Activated CD4-positive, alpha-beta T cell treated with anti-CD3 and anti-CD28 coated beads for 36 hours (primary cell): ENCODE results near the gene BMP7. TPM values are rescaled to one million over a fixed set of nuclear protein-coding genes. Genes with fewer than 3 reads are reported as not detected.

Source experiments
- ATAC-seq: fragments of 200-7000 bp; cut with Tn5 transposase; one replicate; pipeline ENCODE4 v1.10.0; 2021; ENCODE audit warnings: mild to moderate bottlenecking, moderate library complexity
- CTCF ChIA-PET: fragments of 350-600 bp; sonication (Branson Sonifier 250); formaldehyde crosslinking; loops from one replicate; lab custom pipeline; 2021; ENCODE audit warnings: antibody characterized with exemption; lab: Charles Lee
- POLR2A ChIA-PET: fragments of 350-600 bp; sonication (Branson Sonifier 250); formaldehyde crosslinking; loops from one replicate; lab custom pipeline; 2021; ENCODE audit warnings: antibody characterized with exemption, inconsistent platforms; lab: Charles Lee
- DNase-seq: peaks from one replicate; pipeline ENCODE4 v3.0.0-alpha.2; 2020
- H3K27ac Mint-ChIP-seq: one replicate; pipeline ENCODE4 v1.8.0; 2021; ENCODE audit warnings: mixed read lengths
- H3K27me3 Mint-ChIP-seq: one replicate; pipeline ENCODE4 v1.8.0; 2021; ENCODE audit warnings: mixed read lengths
- H3K36me3 Mint-ChIP-seq: one replicate; pipeline ENCODE4 v1.8.0; 2021; ENCODE audit warnings: low read depth, mixed read lengths
- H3K4me1 Mint-ChIP-seq: one replicate; pipeline ENCODE4 v1.8.0; 2021; ENCODE audit warnings: mixed read lengths
- H3K4me3 Mint-ChIP-seq: one replicate; pipeline ENCODE4 v1.8.0; 2021; ENCODE audit warnings: mild to moderate bottlenecking, moderate library complexity, mixed read lengths
- H3K9me3 Mint-ChIP-seq: one replicate; pipeline ENCODE4 v1.8.0; 2021; ENCODE audit warnings: low read depth, mixed read lengths
- intact Hi-C, 2 experiments: fragments of 100-400 bp; cut with DNase I in 1 of 2; cut with micrococcal nuclease in 1 of 2; formaldehyde crosslinking; loops; one replicate each; pipeline versions ENCODE4 v1.14.2 to v1.15.1; 2022 to 2024; cut with DNase I, micrococcal nuclease
- total RNA-seq, 2 experiments: library from RNA; stranded (reverse); gene quantifications; one replicate each; pipeline ENCODE4 v1.2.3, GENCODE V29; 2021

BMP7 gene
- total RNA-seq, 2 experiments from 2014 or later, result 0.41 TPM; not detected in 1

- H3K27me3 Mint-ChIP-seq, result peaks cover 10% of the 10 kb centered on the region
- DNase-seq, result no peak
- no peaks in the 10 kb centered on the region for H3K4me1 Mint-ChIP-seq
- H3K4me3 Mint-ChIP-seq, result no peak overlapping the region
- ChIA-PET CTCF (interaction anchor here (1.2 kb wide), 1 partner anchor 136 kb away, joined by 3 read pairs; no protein-coding TSS in a partner anchor), POLR2A (no interaction called here)
- no peaks in the 10 kb centered on the region for H3K36me3 Mint-ChIP-seq
- intact Hi-C loops, result no loop called here
- no peak for ATAC-seq
- no peaks in the 10 kb centered on the region for H3K9me3 Mint-ChIP-seq
- no peak overlapping the region for H3K27ac Mint-ChIP-seq
Measured at GRCh38 chr20:57213291-57213690, 53.1 kb downstream of the BMP7 start.

GRCh38 chr20:57212534-57213276 lies 53.7 kb downstream of the BMP7 start:
- intact Hi-C loops, result no loop called here
- no peak for ATAC-seq
- H3K27ac Mint-ChIP-seq, result no peak overlapping the region
- no peak for DNase-seq
- H3K9me3 Mint-ChIP-seq, result no peaks in the 10 kb centered on the region
- ChIA-PET POLR2A (no interaction called here), CTCF (interaction anchor here (1.2 kb wide), 1 partner anchor 137 kb away, joined by 3 read pairs; no protein-coding TSS in a partner anchor)
- H3K4me1 Mint-ChIP-seq, result no peaks in the 10 kb centered on the region
- H3K27me3 Mint-ChIP-seq, result peaks cover 10% of the 10 kb centered on the region
- no peak overlapping the region for H3K4me3 Mint-ChIP-seq
- no peaks in the 10 kb centered on the region for H3K36me3 Mint-ChIP-seq

GRCh38 chr20:57211908-57212533 lies 54.4 kb downstream of the BMP7 start:
- ChIA-PET POLR2A (interaction anchor here (0.5 kb wide), 1 partner anchor 359 kb away, joined by 3 read pairs; no protein-coding TSS in a partner anchor), CTCF (no interaction called here)
- Mint-ChIP-seq H3K27me3 (peaks cover 10% of the 10 kb centered on the region), H3K4me3 (no peak overlapping the region), H3K36me3 (no peaks in the 10 kb centered on the region), H3K9me3 (peaks cover 2% of the 10 kb centered on the region), H3K27ac (no peak overlapping the region), H3K4me1 (no peaks in the 10 kb centered on the region)
- DNase-seq (no peak), ATAC-seq (no peak)
- intact Hi-C loops, result no loop called here

- Mint-ChIP-seq H3K4me1 (no peaks in the 10 kb centered on the region), H3K9me3 (peaks cover 5% of the 10 kb centered on the region), H3K36me3 (no peaks in the 10 kb centered on the region), H3K27me3 (peaks cover 10% of the 10 kb centered on the region), H3K27ac (no peak overlapping the region), H3K4me3 (no peak overlapping the region)
- ChIA-PET POLR2A (interaction anchor here (0.5 kb wide), 1 partner anchor 360 kb away, joined by 3 read pairs; no protein-coding TSS in a partner anchor), CTCF (no interaction called here)
- DNase-seq (no peak), ATAC-seq (no peak)
- intact Hi-C loops, result no loop called here
Measured at GRCh38 chr20:57211406-57211805, 55.0 kb downstream of the BMP7 start.

- no peaks in the 10 kb centered on the region for H3K4me1 Mint-ChIP-seq
- H3K27ac Mint-ChIP-seq, result no peak overlapping the region
- ChIA-PET POLR2A (no interaction called here), CTCF (no interaction called here)
- intact Hi-C loops, result no loop called here
- ATAC-seq, result no peak
- H3K27me3 Mint-ChIP-seq, result peaks cover 10% of the 10 kb centered on the region
- H3K36me3 Mint-ChIP-seq, result no peaks in the 10 kb centered on the region
- no peak overlapping the region for H3K4me3 Mint-ChIP-seq
- no peak for DNase-seq
- peaks cover 5% of the 10 kb centered on the region for H3K9me3 Mint-ChIP-seq
Measured at GRCh38 chr20:57210911-57211280, 55.5 kb downstream of the BMP7 start.

- Mint-ChIP-seq H3K4me1 (no peaks in the 10 kb centered on the region), H3K9me3 (peaks cover 5% of the 10 kb centered on the region), H3K27me3 (peaks cover 14% of the 10 kb centered on the region), H3K4me3 (no peak overlapping the region), H3K27ac (no peak overlapping the region), H3K36me3 (no peaks in the 10 kb centered on the region)
- no peak for ATAC-seq
- ChIA-PET POLR2A (no interaction called here), CTCF (interaction anchor here (0.6 kb wide), 1 partner anchor 134 kb away, joined by 3 read pairs; no protein-coding TSS in a partner anchor)
- intact Hi-C loops, result no loop called here
- no peak for DNase-seq
Measured at GRCh38 chr20:57210054-57210910, 56.2 kb downstream of the BMP7 start.

GRCh38 chr20:57209413-57209812 lies 57.0 kb downstream of the BMP7 start:
- intact Hi-C loops, result no loop called here
- no peak for ATAC-seq
- Mint-ChIP-seq H3K4me3 (no peak overlapping the region), H3K27ac (no peak overlapping the region), H3K9me3 (peaks cover 5% of the 10 kb centered on the region), H3K27me3 (peaks cover 13% of the 10 kb centered on the region), H3K36me3 (no peaks in the 10 kb centered on the region), H3K4me1 (no peaks in the 10 kb centered on the region)
- DNase-seq, result no peak
- ChIA-PET CTCF (interaction anchor here (0.6 kb wide), 2 partner anchors 135 to 974 kb away, joined by 3 read pairs; no protein-coding TSS in a partner anchor), POLR2A (no interaction called here)

GRCh38 chr20:57208198-57208597 lies 58.2 kb downstream of the BMP7 start:
- Mint-ChIP-seq H3K9me3 (peaks cover 5% of the 10 kb centered on the region), H3K36me3 (no peaks in the 10 kb centered on the region), H3K27ac (no peak overlapping the region), H3K27me3 (peaks cover 12% of the 10 kb centered on the region), H3K4me3 (no peak overlapping the region), H3K4me1 (no peaks in the 10 kb centered on the region)
- ATAC-seq (peak; percentile 44), DNase-seq (no peak)
- CTCF ChIA-PET, result interaction anchor here (0.6 kb wide), 1 partner anchor 405 kb away, joined by 3 read pairs; no protein-coding TSS in a partner anchor
- intact Hi-C loops, result no loop called here
- POLR2A ChIA-PET, result no interaction called here

- Mint-ChIP-seq H3K4me1 (no peaks in the 10 kb centered on the region), H3K4me3 (no peak overlapping the region), H3K9me3 (peaks cover 5% of the 10 kb centered on the region), H3K36me3 (no peaks in the 10 kb centered on the region), H3K27ac (no peak overlapping the region), H3K27me3 (peaks cover 10% of the 10 kb centered on the region)
- ChIA-PET CTCF (no interaction called here), POLR2A (no interaction called here)
- intact Hi-C loops, result no loop called here
- ATAC-seq (no peak), DNase-seq (no peak)
Measured at GRCh38 chr20:57207251-57207650, 59.2 kb downstream of the BMP7 start.

GRCh38 chr20:57205606-57206219 lies 60.7 kb downstream of the BMP7 start:
- no peak overlapping the region for H3K27ac Mint-ChIP-seq

GRCh38 chr20:57203986-57204385 lies 62.5 kb downstream of the BMP7 start:
- intact Hi-C loops, result no loop called here
- no peak overlapping the region for H3K4me3 Mint-ChIP-seq
- ChIA-PET CTCF (no interaction called here), POLR2A (no interaction called here)
- H3K27me3 Mint-ChIP-seq, result peaks cover 8% of the 10 kb centered on the region
- peaks cover 5% of the 10 kb centered on the region for H3K9me3 Mint-ChIP-seq
- DNase-seq, result no peak
- H3K36me3 Mint-ChIP-seq, result no peaks in the 10 kb centered on the region
- H3K27ac Mint-ChIP-seq, result no peak overlapping the region
- no peak for ATAC-seq
- no peaks in the 10 kb centered on the region for H3K4me1 Mint-ChIP-seq

More at GRCh38 chr20:57205606-57206219, 60.7 kb downstream of the BMP7 start:
- POLR2A ChIA-PET, result no interaction called here
- ATAC-seq, result no peak
- intact Hi-C loops, result no loop called here
- DNase-seq, result no peak
- H3K36me3 Mint-ChIP-seq, result no peaks in the 10 kb centered on the region
- H3K4me3 Mint-ChIP-seq, result no peak overlapping the region
- peaks cover 8% of the 10 kb centered on the region for H3K27me3 Mint-ChIP-seq
- peaks cover 5% of the 10 kb centered on the region for H3K9me3 Mint-ChIP-seq
- H3K4me1 Mint-ChIP-seq, result no peaks in the 10 kb centered on the region
- CTCF ChIA-PET, result no interaction called here
